ENCODE data around the gene SETDB2.

SETDB2 gene

GRCh38 chr13:49446473-49446872 is 2.4 kb downstream of the SETDB2 start:
- H3K4me3 ChIP-seq (ENCODE audit: low read depth in 1 of 2, low read length in 2 of 2): no peak overlapping the region

GRCh38 chr13:49448753-49449152 is 4.7 kb downstream of the SETDB2 start:
- H3K27me3 ChIP-seq (ENCODE audit: control insufficient read depth in 1 of 2, insufficient read depth in 2 of 2, low read length in 2 of 2): no peaks in the 10 kb centered on the region
- no peaks in the 10 kb centered on the region for H3K36me3 ChIP-seq (ENCODE audit: control insufficient read depth in 1 of 2, insufficient read depth in 2 of 2, low read length in 2 of 2)
- H3K4me3 ChIP-seq (ENCODE audit: low read depth in 1 of 2, low read length in 2 of 2): no peak overlapping the region
- no peak overlapping the region for H3K27ac ChIP-seq (ENCODE audit: low read depth, low read length)
- H3K9ac ChIP-seq (ENCODE audit: low read depth in 1 of 2, low read length in 2 of 2): no peak overlapping the region
- peaks cover 0 to 14% of the 10 kb centered on the region in 2 donors for H3K4me1 ChIP-seq (ENCODE audit: control insufficient read depth in 1 of 2, insufficient read depth in 2 of 2, low read length in 2 of 2)
- H3K9me3 ChIP-seq (ENCODE audit: control insufficient read depth in 1 of 2, low read length in 2 of 2): no peaks in the 10 kb centered on the region

More at GRCh38 chr13:49446473-49446872, 2.4 kb downstream of the SETDB2 start:
- Histone ChIP-seq H3K9ac (ENCODE audit: low read depth in 1 of 2, low read length in 2 of 2) (no peak overlapping the region), H3K36me3 (ENCODE audit: control insufficient read depth in 1 of 2, insufficient read depth in 2 of 2, low read length in 2 of 2) (no peaks in the 10 kb centered on the region), H3K9me3 (ENCODE audit: control insufficient read depth in 1 of 2, low read length in 2 of 2) (no peaks in the 10 kb centered on the region), H3K4me1 (ENCODE audit: control insufficient read depth in 1 of 2, insufficient read depth in 2 of 2, low read length in 2 of 2) (peaks cover 0 to 14% of the 10 kb centered on the region in 2 donors), H3K27ac (ENCODE audit: low read depth, low read length) (no peak overlapping the region), H3K27me3 (ENCODE audit: control insufficient read depth in 1 of 2, insufficient read depth in 2 of 2, low read length in 2 of 2) (no peaks in the 10 kb centered on the region)

- Histone ChIP-seq H3K4me3 (ENCODE audit: low read depth in 1 of 2, low read length in 2 of 2) (no peak overlapping the region), H3K4me1 (ENCODE audit: control insufficient read depth in 1 of 2, insufficient read depth in 2 of 2, low read length in 2 of 2) (peaks cover 0 to 10% of the 10 kb centered on the region in 2 donors), H3K27ac (ENCODE audit: low read depth, low read length) (no peak overlapping the region), H3K36me3 (ENCODE audit: control insufficient read depth in 1 of 2, insufficient read depth in 2 of 2, low read length in 2 of 2) (no peaks in the 10 kb centered on the region), H3K27me3 (ENCODE audit: control insufficient read depth in 1 of 2, insufficient read depth in 2 of 2, low read length in 2 of 2) (no peaks in the 10 kb centered on the region), H3K9me3 (ENCODE audit: control insufficient read depth in 1 of 2, low read length in 2 of 2) (no peaks in the 10 kb centered on the region), H3K9ac (ENCODE audit: low read depth in 1 of 2, low read length in 2 of 2) (no peak overlapping the region)
Measured at GRCh38 chr13:49450105-49450819, 6.2 kb downstream of the SETDB2 start.

GRCh38 chr13:49452725-49453457 is 8.8 kb downstream of the SETDB2 start:
- Histone ChIP-seq H3K27ac (ENCODE audit: low read depth, low read length) (no peak overlapping the region), H3K4me3 (ENCODE audit: low read depth in 1 of 2, low read length in 2 of 2) (no peak overlapping the region), H3K36me3 (ENCODE audit: control insufficient read depth in 1 of 2, insufficient read depth in 2 of 2, low read length in 2 of 2) (no peaks in the 10 kb centered on the region), H3K9me3 (ENCODE audit: control insufficient read depth in 1 of 2, low read length in 2 of 2) (no peaks in the 10 kb centered on the region), H3K27me3 (ENCODE audit: control insufficient read depth in 1 of 2, insufficient read depth in 2 of 2, low read length in 2 of 2) (no peaks in the 10 kb centered on the region), H3K4me1 (ENCODE audit: control insufficient read depth in 1 of 2, insufficient read depth in 2 of 2, low read length in 2 of 2) (no peaks in the 10 kb centered on the region), H3K9ac (ENCODE audit: low read depth in 1 of 2, low read length in 2 of 2) (no peak overlapping the region)

GRCh38 chr13:49453465-49453864 is 9.4 kb downstream of the SETDB2 start:
- Histone ChIP-seq H3K36me3 (ENCODE audit: control insufficient read depth in 1 of 2, insufficient read depth in 2 of 2, low read length in 2 of 2) (no peaks in the 10 kb centered on the region), H3K4me3 (ENCODE audit: low read depth in 1 of 2, low read length in 2 of 2) (no peak overlapping the region), H3K9me3 (ENCODE audit: control insufficient read depth in 1 of 2, low read length in 2 of 2) (no peaks in the 10 kb centered on the region), H3K9ac (ENCODE audit: low read depth in 1 of 2, low read length in 2 of 2) (no peak overlapping the region), H3K27ac (ENCODE audit: low read depth, low read length) (no peak overlapping the region), H3K27me3 (ENCODE audit: control insufficient read depth in 1 of 2, insufficient read depth in 2 of 2, low read length in 2 of 2) (no peaks in the 10 kb centered on the region), H3K4me1 (ENCODE audit: control insufficient read depth in 1 of 2, insufficient read depth in 2 of 2, low read length in 2 of 2) (no peaks in the 10 kb centered on the region)

GRCh38 chr13:49454388-49455006 is 10.4 kb downstream of the SETDB2 start:
- no peak overlapping the region for H3K4me3 ChIP-seq (ENCODE audit: low read depth in 1 of 2, low read length in 2 of 2)
- no peak overlapping the region for H3K9ac ChIP-seq (ENCODE audit: low read depth in 1 of 2, low read length in 2 of 2)
- no peak overlapping the region for H3K27ac ChIP-seq (ENCODE audit: low read depth, low read length)

GRCh38 chr13:49455007-49455398 is 10.9 kb downstream of the SETDB2 start:
- Histone ChIP-seq H3K27me3 (ENCODE audit: control insufficient read depth in 1 of 2, insufficient read depth in 2 of 2, low read length in 2 of 2) (no peaks in the 10 kb centered on the region), H3K27ac (ENCODE audit: low read depth, low read length) (no peak overlapping the region), H3K9ac (ENCODE audit: low read depth in 1 of 2, low read length in 2 of 2) (no peak overlapping the region), H3K4me1 (ENCODE audit: control insufficient read depth in 1 of 2, insufficient read depth in 2 of 2, low read length in 2 of 2) (no peaks in the 10 kb centered on the region), H3K9me3 (ENCODE audit: control insufficient read depth in 1 of 2, low read length in 2 of 2) (no peaks in the 10 kb centered on the region), H3K4me3 (ENCODE audit: low read depth in 1 of 2, low read length in 2 of 2) (no peak overlapping the region), H3K36me3 (ENCODE audit: control insufficient read depth in 1 of 2, insufficient read depth in 2 of 2, low read length in 2 of 2) (no peaks in the 10 kb centered on the region)

More at GRCh38 chr13:49454388-49455006, 10.4 kb downstream of the SETDB2 start:
- Histone ChIP-seq H3K36me3 (ENCODE audit: control insufficient read depth in 1 of 2, insufficient read depth in 2 of 2, low read length in 2 of 2) (no peaks in the 10 kb centered on the region), H3K27me3 (ENCODE audit: control insufficient read depth in 1 of 2, insufficient read depth in 2 of 2, low read length in 2 of 2) (no peaks in the 10 kb centered on the region), H3K4me1 (ENCODE audit: control insufficient read depth in 1 of 2, insufficient read depth in 2 of 2, low read length in 2 of 2) (no peaks in the 10 kb centered on the region), H3K9me3 (ENCODE audit: control insufficient read depth in 1 of 2, low read length in 2 of 2) (no peaks in the 10 kb centered on the region)

- Histone ChIP-seq H3K9me3 (ENCODE audit: control insufficient read depth in 1 of 2, low read length in 2 of 2) (no peaks in the 10 kb centered on the region), H3K27ac (ENCODE audit: low read depth, low read length) (no peak overlapping the region), H3K4me3 (ENCODE audit: low read depth in 1 of 2, low read length in 2 of 2) (no peak overlapping the region), H3K27me3 (ENCODE audit: control insufficient read depth in 1 of 2, insufficient read depth in 2 of 2, low read length in 2 of 2) (no peaks in the 10 kb centered on the region), H3K36me3 (ENCODE audit: control insufficient read depth in 1 of 2, insufficient read depth in 2 of 2, low read length in 2 of 2) (peaks cover 0 to 3% of the 10 kb centered on the region in 2 donors), H3K9ac (ENCODE audit: low read depth in 1 of 2, low read length in 2 of 2) (no peak overlapping the region), H3K4me1 (ENCODE audit: control insufficient read depth in 1 of 2, insufficient read depth in 2 of 2, low read length in 2 of 2) (no peaks in the 10 kb centered on the region)
Measured at GRCh38 chr13:49456156-49456555, 12.1 kb downstream of the SETDB2 start.

- no peaks in the 10 kb centered on the region for H3K4me1 ChIP-seq (ENCODE audit: control insufficient read depth in 1 of 2, insufficient read depth in 2 of 2, low read length in 2 of 2)
- H3K4me3 ChIP-seq (ENCODE audit: low read depth in 1 of 2, low read length in 2 of 2): no peak overlapping the region
- no peaks in the 10 kb centered on the region for H3K27me3 ChIP-seq (ENCODE audit: control insufficient read depth in 1 of 2, insufficient read depth in 2 of 2, low read length in 2 of 2)
- H3K36me3 ChIP-seq (ENCODE audit: control insufficient read depth in 1 of 2, insufficient read depth in 2 of 2, low read length in 2 of 2): peaks cover 9 to 12% of the 10 kb centered on the region in 2 donors
- peaks cover 0 to 3% of the 10 kb centered on the region in 2 donors for H3K9me3 ChIP-seq (ENCODE audit: control insufficient read depth in 1 of 2, low read length in 2 of 2)
- no peak overlapping the region for H3K9ac ChIP-seq (ENCODE audit: low read depth in 1 of 2, low read length in 2 of 2)
- no peak overlapping the region for H3K27ac ChIP-seq (ENCODE audit: low read depth, low read length)
Measured at GRCh38 chr13:49457221-49457620, 13.1 kb downstream of the SETDB2 start.

- H3K27ac ChIP-seq (ENCODE audit: low read depth, low read length): no peak overlapping the region
- peaks cover 7 to 16% of the 10 kb centered on the region in 2 donors for H3K9me3 ChIP-seq (ENCODE audit: control insufficient read depth in 1 of 2, low read length in 2 of 2)
- no peaks in the 10 kb centered on the region for H3K4me1 ChIP-seq (ENCODE audit: control insufficient read depth in 1 of 2, insufficient read depth in 2 of 2, low read length in 2 of 2)
- no peak overlapping the region for H3K9ac ChIP-seq (ENCODE audit: low read depth in 1 of 2, low read length in 2 of 2)
- no peak overlapping the region for H3K4me3 ChIP-seq (ENCODE audit: low read depth in 1 of 2, low read length in 2 of 2)
- peaks cover 19 to 36% of the 10 kb centered on the region in 2 donors for H3K36me3 ChIP-seq (ENCODE audit: control insufficient read depth in 1 of 2, insufficient read depth in 2 of 2, low read length in 2 of 2)
- H3K27me3 ChIP-seq (ENCODE audit: control insufficient read depth in 1 of 2, insufficient read depth in 2 of 2, low read length in 2 of 2): no peaks in the 10 kb centered on the region
Measured at GRCh38 chr13:49459580-49459979, 15.5 kb downstream of the SETDB2 start.

All from duodenal mucosa (tissue), 2 donors.